ENCODE results near the gene ZMAT3.
"Not testable (repeated sequence)": the region's sequence is repeated elsewhere in the genome, so short reads cannot be mapped to it uniquely, and the experiment has no call there.

The ZMAT3 gene, protein sequence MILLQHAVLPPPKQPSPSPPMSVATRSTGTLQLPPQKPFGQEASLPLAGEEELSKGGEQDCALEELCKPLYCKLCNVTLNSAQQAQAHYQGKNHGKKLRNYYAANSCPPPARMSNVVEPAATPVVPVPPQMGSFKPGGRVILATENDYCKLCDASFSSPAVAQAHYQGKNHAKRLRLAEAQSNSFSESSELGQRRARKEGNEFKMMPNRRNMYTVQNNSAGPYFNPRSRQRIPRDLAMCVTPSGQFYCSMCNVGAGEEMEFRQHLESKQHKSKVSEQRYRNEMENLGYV

DNA sequence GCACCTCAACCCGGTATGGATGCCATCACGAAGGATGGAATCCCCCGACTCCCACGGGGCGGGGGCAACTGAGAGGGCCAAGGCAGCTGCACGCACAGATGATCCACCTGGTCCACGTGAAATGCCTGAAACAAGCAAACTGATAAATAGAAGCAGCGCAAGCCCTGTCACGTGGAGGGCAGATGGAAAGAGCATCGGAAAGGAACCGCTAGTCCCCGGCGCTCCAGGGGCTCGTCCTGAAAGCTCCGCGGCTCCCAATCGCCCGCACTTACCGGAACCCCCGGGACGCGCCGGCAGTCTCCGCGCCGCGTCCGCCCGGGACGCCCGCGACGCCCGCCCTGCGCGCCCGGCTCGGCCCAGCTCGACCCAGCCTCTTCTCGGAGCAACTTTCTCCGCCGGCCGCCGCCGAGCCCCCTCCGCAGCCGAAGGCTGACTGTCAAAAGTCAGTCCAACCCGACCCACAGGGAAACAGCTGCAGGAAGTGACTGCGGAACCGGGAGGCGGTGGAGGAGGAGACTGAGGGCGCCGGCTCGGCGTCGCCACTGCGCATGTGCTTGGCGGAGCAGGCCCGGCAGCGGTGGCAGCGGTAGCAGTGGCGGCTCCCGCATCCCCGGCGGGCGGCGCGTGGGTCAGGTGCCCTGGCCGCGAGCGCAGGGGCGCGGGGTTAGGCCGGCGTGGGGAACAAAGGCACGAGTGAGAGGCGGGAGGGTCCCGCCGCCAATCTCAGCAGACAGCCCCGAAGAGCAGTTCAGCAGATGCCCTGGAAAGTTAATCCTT lies at the start of gene ZMAT3:
TSS of gene ZMAT3 (minus strand) at position 487 of the 777 bp plus-strand sequence. CDS start 4,057 bp downstream, outside the sequence.
- peak; percentile 47 to 49 for DNase-seq (ENCODE audit: low read depth in 2 of 2)

GRCh38 chr3:179116816-179117215 lies 45.2 kb upstream of the ZMAT3 start:
- DNase-seq (ENCODE audit: low read depth in 2 of 2): no peak

- not testable (repeated sequence) for DNase-seq (ENCODE audit: low read depth in 2 of 2)
Observed at GRCh38 chr3:179115444-179115843, 43.8 kb upstream of the ZMAT3 start.

GRCh38 chr3:179113903-179114302 lies 42.3 kb upstream of the ZMAT3 start:
- peak; percentile 57 to 61 for DNase-seq (ENCODE audit: low read depth in 2 of 2)

- DNase-seq (ENCODE audit: low read depth in 2 of 2): peak; percentile 59 to 63
Observed at GRCh38 chr3:179108086-179108485, 36.5 kb upstream of the ZMAT3 start.

GRCh38 chr3:179107617-179108016 lies 36.0 kb upstream of the ZMAT3 start:
- DNase-seq (ENCODE audit: low read depth in 2 of 2): no peak

DNA sequence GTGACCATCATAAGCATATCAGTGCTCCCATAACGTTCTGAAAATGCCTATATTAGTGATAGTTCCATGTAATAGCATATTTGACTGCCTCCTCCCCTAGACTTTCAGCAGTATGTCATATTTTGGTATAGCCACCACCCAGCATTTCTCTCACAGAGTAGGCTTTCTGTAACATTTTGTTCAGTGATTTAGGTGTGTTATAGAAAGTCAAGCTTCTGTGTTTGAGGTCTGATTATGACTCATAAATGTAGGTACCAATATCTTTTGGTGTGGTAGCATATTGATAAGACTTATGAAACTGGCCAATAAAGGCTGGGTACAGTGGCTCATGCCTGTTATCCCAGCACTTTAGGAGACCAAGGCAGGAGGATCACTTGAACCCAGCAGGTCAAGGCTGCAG lies 34.3 kb upstream of the ZMAT3 start:
- DNase-seq (ENCODE audit: low read depth in 2 of 2): no peak

DNA sequence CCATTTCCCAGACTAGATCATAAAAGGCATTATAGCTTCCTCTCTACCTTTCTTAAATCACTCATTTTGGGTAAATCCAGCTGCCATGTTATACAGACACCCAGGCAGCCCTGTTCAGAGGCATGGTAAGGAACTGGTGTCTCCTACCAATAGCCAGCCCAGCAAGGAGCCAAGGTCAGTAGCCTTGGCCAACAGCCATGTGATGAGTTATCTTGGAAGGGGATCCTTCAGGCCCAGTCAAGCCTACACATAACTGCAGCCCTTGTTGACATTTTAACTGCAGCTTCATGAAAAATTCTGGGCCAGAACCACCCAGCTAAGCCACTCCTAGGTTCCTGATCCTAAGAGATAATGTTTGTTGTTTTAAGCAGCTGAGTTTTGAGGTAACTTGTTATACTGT lies 29.0 kb upstream of the ZMAT3 start:
- no peak for DNase-seq (ENCODE audit: low read depth in 2 of 2)

GRCh38 chr3:179098388-179099077 lies 26.9 kb upstream of the ZMAT3 start:
- DNase-seq (ENCODE audit: low read depth in 2 of 2): peak; percentile 33 to 38

- DNase-seq (ENCODE audit: low read depth in 2 of 2): no peak
Observed at GRCh38 chr3:179093807-179094206, 22.2 kb upstream of the ZMAT3 start.

DNA sequence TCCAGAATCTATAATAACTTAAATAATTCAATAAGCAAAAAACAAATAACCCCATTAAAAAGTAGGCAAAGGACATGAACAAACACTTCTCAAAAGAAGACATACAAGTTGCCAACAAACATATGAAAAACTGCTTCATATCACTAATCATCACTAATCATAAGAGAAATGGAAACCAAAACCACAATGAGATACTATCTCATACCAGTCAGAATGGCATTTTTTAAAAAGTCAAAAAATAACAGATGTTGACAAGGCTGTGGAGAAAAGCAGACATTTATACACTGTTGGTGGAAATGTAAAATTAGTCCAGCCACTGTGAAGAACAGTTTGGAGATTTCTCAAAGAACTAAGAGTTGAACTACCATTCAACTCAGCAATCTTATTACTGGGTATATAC lies 19.5 kb upstream of the ZMAT3 start:
- DNase-seq (ENCODE audit: low read depth in 2 of 2): no peak

GRCh38 chr3:179088306-179088705 lies 16.7 kb upstream of the ZMAT3 start:
- no peak for DNase-seq (ENCODE audit: low read depth in 2 of 2)

DNA sequence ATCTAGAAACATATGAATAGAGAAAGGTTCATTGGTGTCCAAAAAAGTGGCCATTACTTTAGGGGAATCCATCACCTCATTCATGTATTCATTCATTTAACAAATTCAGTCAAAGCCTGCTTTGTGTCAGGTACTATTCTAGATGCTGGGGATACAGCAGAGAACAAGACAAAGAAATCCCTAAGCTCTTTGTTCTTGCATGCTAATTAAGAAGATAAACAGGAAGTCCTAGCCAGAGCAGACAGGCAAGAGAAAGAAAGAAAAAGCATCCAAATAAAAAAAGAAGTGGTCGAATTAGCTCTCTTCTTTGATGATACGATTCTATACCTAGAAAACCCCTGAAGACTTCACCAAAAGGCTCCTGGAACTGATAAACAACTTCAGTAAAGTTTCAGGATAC lies 12.4 kb upstream of the ZMAT3 start:
- DNase-seq (ENCODE audit: low read depth in 2 of 2): no peak

GRCh38 chr3:179082416-179082815 lies 10.8 kb upstream of the ZMAT3 start:
- DNase-seq (ENCODE audit: low read depth in 2 of 2): no peak

DNA sequence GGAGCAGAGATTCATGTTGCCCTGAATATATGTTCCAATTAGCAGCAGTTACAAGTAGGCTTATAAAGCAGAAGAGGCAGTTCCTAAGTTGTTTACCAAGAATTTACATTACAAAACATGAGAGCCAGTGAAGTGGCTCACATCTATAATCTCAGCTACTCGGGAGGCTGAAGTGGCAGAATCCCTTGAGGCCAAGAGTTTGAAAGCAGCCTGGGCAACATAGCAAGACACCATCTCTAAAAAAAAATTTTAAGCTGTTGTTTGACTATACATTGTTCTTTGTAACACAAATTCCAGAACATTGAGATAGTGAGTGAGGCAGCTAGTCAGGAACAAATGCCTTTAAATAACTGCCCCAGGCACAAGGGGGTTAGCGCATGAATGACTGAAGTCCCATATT lies 10.3 kb upstream of the ZMAT3 start:
- no peak for DNase-seq (ENCODE audit: low read depth in 2 of 2)

DNA sequence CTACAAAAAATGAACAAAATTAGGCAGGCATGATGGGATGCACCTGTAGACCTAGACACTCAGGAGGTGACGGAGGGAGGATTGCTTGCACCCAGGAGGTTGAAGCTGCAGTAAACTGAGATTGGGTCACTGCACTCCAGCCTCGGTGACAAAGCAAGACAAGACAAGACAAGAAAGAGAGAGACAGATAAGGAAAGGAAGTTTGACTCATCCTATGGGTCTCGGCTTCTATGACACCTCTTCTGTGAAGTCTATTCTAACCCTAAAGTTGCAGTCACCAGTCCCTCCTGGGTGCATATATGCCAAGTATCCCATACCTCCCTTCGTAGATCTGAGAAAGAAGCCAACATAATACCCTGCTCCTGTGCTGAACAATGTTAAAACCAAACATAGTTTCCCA lies 7.9 kb upstream of the ZMAT3 start:
- no peak for DNase-seq (ENCODE audit: low read depth in 2 of 2)

GRCh38 chr3:179076243-179077027 lies 4.8 kb upstream of the ZMAT3 start:
- DNase-seq (ENCODE audit: low read depth in 2 of 2): no peak

- DNase-seq (ENCODE audit: low read depth in 2 of 2): no peak
Observed at GRCh38 chr3:179074656-179075055, 3.0 kb upstream of the ZMAT3 start.

GRCh38 chr3:179073816-179074215 lies 2.2 kb upstream of the ZMAT3 start:
- DNase-seq (ENCODE audit: low read depth in 2 of 2): no peak

- peak in 1 of 2 experiments; percentile 3 for DNase-seq (ENCODE audit: low read depth in 2 of 2)
Observed at GRCh38 chr3:179072100-179072438, 460 bp upstream of the ZMAT3 start.

GRCh38 chr3:179071027-179071322 lies 634 bp downstream of the ZMAT3 start:
- no peak for DNase-seq (ENCODE audit: low read depth in 2 of 2)

DNA sequence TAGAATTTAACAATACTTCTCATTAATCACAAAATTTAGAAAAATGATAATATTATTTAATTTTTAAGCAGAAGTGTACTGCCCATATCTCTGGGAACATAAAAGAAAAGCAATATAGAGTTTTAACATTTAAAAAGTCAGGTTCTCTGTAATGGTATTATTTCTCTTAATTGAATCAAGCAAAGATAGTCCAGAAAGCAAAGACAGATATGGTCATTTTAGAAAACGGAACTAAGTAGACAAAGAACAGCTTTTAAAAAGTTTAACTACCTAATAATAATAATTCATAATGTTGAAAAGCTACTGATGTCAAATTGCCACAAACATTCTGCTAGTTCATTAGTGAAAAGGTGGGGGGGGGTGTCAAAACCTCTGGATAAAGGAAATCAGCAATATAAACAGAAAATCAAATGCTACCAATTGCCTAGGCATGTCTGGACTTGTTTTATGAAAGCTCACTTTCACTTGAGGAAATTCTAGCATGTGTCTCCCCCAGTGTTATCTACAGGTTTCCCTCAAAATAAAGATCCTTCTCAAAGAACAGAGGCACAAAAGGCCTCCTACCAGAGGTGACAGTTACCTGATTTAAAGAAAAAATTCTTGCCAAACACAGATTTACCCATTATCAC lies 1.7 kb downstream of the ZMAT3 start:
- peak in 1 of 2 experiments; percentile 3 for DNase-seq (ENCODE audit: low read depth in 2 of 2)
